ENCODE results near the gene PROZ.

- TF ChIP-seq ZNF775 (CRISPR knock-in tag; IDR thresholded peaks at IDR 0.05; ENCODE audit: borderline replicate concordance) (no peak), PHB2 (IDR thresholded peaks at IDR 0.05; ENCODE audit: partially characterized antibody) (no peak), HMG20B (CRISPR knock-in tag; conservative IDR thresholded peaks at IDR 0.05) (no peak), HCFC1 (IDR thresholded peaks at IDR 0.05; ENCODE audit: low read depth, low read length) (no peak), FOXK2 (IDR thresholded peaks at IDR 0.05) (no peak), CTCF (CRISPR knock-in tag; IDR thresholded peaks at IDR 0.05) (no peak), ZZZ3 (CRISPR knock-in tag; IDR thresholded peaks at IDR 0.05; ENCODE audit: borderline replicate concordance) (no peak), TCF12 (IDR thresholded peaks at IDR 0.05) (no peak), TCF12 (CRISPR knock-in tag; IDR thresholded peaks at IDR 0.05) (no peak), TFE3 (CRISPR knock-in tag; IDR thresholded peaks at IDR 0.05) (no peak), SP1 (IDR thresholded peaks at IDR 0.05) (no peak), SP1 (CRISPR knock-in tag; IDR thresholded peaks at IDR 0.05) (no peak), ZBTB7B (CRISPR knock-in tag; IDR thresholded peaks at IDR 0.05) (no peak), ZNF615 (CRISPR knock-in tag; IDR thresholded peaks at IDR 0.05; ENCODE audit: borderline replicate concordance) (no peak), ZBTB43 (CRISPR knock-in tag; conservative IDR thresholded peaks at IDR 0.05) (no peak), KDM1A (CRISPR knock-in tag; IDR thresholded peaks at IDR 0.05) (no peak)
These were observed 39.2 kb upstream of the PROZ start for GRCh38 chr13:113119166-113119821.

All from HepG2 (cell line).